A673 (cell line): ENCODE results near the gene LIMK1.

ENCODE experiments used
- CTCF ChIP-seq: fragments of 300-800, 200-600 bp; sonication (generic); conservative IDR thresholded peaks from 2 replicates; pipeline ENCODE4 v1.5.1; 2017; ENCODE audit warnings: low read depth, mild to moderate bottlenecking, antibody characterized with exemption, low read length, moderate library complexity, mixed read lengths
- EZH2 ChIP-seq: fragments of 200-600 bp; sonication (generic); IDR thresholded peaks from 2 replicates; pipeline ENCODE4 v1.6.1; 2017; ENCODE audit warnings: borderline replicate concordance, low read depth, mild to moderate bottlenecking, mixed read lengths, antibody characterized with exemption, low read length; ENCODE audit not compliant: poor library complexity, severe bottlenecking

- TF ChIP-seq CTCF (no peak), EZH2 (no peak)
Measured at GRCh38 chr7:74138945-74139843, 55.6 kb downstream of the LIMK1 start.
